Lung microvascular endothelial cell (primary cell): ENCODE data around the gene ASCC3. TPM values are rescaled to one million over a fixed set of nuclear protein-coding genes. Genes with fewer than 3 reads are reported as not detected.
A peak's percentile ranks its signal among the peaks of the same experiment; 100 is the strongest.
"Not testable (repeated sequence)": the region's sequence is repeated elsewhere in the genome, so short reads cannot be mapped to it uniquely, and the experiment has no call there.

Experiments
- DNase-seq, 2 donors: peaks; one replicate each; pipeline versions ENCODE4 v3.0.0 to v3.0.0-alpha.2; 2010; ENCODE audit warnings: low read depth in 2 of 2
- total RNA-seq: library from RNA; depleted of rRNA; stranded (reverse); fragments of >200 nt; gene quantifications from 2 replicates; pipeline ENCODE4 v1.2.1, GENCODE V29; 2014

Gene ASCC3
- total RNA-seq, 1 donor from 2014 or later, result 26.8 TPM

DNA sequence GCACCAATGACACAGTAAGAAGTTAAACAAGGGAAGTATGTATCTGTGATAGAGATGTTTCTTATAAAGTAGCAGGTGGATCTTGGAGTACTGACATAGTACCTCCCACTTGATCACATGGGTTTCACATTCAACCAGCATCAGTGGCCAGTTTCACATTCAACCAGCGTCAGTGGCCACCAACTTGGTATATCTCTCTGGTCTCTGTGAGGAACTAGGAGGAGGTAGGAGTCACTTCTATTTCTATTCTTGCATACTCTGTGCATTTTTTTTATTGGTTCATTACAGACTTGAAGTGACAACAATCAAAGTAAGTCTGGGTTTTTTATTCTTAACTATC lies 216.1 kb downstream of the ASCC3 start:
- no peak for DNase-seq

DNA sequence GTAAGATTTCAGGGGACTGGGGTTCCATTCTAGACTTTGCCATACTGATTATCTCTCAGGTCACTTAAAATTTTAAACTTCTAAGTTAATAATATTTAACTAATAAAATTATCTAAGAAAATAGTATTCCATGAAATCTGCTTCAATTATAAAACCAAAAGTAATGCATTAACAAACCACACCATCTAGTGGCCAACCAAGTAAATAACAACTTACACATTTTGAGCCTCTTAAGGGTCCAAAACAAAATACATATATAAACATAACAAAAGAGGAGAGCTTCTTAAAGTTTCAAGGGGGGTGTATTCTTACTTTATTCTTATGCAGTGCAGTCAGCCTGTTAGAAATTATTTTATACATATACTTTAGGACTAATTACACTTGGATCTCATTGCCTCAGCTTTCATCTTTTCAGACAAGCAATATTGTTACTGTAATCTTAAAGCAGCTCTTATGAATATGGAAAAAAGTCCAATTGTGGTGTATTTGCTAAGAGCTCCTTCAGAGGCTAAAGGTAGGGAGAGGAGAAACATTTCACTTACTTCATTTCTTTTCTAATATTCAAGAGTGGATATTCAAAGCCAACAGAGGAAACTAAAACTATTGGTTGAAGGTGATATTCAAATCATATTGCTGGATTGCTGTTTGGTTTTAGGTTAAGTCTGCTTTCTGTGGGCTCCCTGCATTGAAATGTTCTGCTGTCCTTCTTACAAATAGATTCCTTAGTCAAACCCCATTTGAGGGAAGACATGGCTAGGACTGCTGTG lies 216.7 kb downstream of the ASCC3 start:
- peak; percentile 56 to 61 for DNase-seq

DNA sequence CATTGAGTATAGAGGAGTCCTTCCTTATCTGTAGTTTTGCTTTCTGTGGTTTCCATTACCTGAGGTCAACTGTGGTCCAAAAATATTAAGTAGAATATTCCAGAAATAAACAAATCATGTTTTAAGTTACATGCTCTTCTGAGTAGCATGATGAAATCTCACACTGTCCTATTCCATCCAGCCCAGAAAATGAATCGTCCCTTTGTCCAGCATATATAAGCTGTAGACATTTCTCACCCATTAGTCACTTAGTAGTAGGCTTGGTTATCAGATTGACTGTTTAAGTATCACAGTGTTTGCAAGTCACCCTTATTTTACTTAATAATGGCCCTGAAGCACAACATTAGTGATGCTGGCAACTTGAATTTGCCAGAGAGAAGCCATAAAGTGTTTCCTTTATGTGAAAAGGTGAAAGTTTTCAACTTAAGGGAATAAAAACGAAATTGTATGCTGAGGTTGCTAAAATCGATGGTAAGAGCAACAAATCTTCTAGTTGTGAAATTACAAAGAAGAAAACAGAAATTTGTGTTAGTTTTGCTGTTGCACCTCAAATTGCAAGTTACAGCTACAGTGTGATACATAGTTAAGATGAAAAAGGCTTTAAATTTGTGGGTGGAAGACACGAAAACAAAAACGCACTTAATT lies 217.8 kb downstream of the ASCC3 start:
- DNase-seq, result peak in 1 of 2 donors; percentile 41

DNA sequence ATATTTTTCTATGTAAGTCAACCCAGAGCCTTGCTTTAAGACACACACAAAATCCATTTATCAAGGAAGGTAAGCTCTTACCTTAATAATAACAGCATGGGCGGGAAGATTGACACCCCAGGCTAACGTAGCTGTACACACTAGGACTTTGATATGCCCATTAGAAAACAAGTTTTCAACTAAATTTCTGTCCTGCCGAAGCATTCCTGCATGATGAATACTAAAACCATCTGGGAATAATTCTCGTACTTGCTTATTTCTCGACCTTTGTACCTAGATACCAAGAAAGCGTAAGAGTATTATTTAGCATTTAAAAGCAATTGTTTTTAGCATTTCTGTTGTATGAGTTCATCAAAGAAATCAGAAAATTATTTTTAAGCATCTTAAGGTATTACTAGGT lies 218.9 kb downstream of the ASCC3 start:
- DNase-seq, result no peak

DNA sequence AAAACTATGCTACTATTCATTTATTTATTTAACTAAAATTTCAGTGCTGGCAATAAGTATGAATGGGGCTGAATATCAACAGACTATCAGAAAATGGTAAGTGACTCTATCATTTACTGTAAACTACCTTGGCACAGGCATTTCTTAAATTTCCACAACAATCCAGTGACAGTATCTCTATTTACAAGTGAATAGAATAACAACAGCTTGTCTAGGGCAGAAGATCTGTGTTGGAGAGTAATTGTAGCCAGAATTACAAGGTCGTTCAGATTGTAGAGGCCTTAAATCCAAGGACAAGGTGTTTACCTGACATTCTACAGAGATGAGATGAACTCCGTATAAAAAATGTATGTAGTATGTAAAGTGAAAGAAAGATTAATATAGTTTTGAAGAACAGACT lies 222.6 kb downstream of the ASCC3 start:
- DNase-seq, result no peak

DNA sequence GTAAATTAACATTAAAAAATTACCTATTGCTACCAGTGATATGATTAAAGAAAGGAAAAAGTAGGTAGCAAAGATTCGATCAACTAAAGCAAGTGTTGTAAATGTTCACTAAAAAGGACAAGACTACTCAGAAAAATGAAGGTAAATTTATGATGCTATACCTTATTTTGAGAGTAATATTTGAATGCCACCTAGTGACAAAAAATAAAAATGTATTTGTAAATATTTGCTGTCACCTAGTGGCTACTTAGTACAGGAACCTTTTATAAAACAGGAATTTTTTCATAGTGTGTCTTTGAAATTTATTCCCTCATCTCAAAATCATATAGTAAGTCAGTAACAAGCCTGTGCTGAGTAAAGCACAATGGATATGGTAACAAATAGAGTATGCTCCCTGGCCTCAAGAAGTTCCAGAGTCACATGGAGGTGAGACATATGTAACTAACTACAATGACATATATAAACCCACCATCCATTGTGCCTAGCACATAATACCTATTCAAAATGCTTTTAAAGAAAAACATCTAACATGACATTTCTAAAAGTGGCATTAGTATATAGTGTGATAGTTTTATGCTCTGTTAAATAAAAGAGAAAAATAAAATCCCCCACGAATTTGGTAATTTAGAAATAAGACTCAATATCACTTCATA lies 223.3 kb downstream of the ASCC3 start:
- peak; percentile 19 to 34 for DNase-seq

DNA sequence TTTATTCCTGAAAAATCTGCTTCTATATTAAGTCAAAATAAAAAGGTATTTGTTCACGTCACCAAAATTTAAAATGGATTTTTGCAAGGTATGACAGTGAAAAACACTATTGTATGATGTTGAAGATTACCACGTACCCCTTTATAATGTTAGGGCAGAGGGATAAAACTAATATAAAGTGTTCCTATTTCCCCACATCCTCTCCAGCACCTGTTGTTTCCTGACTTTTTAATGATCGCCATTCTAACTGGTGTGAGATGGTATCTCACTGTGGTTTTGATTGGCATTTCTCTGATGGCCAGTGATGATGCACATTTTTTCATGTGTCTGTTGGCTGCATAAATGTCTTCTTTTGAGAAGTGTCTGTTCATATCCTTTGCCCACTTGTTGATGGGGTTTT lies 240.0 kb downstream of the ASCC3 start:
- DNase-seq, result not testable (repeated sequence)

DNA sequence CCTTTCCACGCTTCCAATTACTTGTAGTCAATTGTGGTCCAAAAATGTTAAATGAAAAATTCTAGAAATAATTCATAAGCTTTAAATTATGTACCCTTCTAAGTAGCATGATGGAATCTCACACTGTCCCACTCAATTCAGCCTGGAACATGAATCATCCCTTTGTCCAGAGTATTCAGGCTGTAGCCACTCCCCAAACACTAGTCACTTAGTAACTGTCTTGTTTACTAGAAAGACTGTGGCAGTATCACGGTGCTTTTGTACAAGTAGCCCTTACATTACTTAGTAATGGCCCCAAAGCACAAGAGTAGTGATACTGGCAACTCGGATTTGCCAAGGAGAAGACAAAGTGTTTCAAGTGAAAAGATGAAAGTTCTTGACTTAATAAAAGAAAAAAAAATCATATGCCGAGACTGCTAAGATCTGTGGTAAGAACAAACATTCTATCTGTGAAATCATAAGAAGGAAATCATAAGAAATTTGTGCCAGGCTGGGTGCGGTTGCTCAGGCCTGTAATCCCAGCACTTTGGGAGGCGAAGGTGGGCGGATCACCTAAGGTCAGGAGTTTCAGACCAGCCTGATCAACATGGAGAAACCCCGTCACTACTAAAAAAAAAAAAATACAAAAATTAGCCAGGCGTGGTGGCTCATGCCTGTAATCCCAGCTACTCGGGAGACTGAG lies 247.9 kb downstream of the ASCC3 start:
- DNase-seq, result peak; percentile 61 to 92

DNA sequence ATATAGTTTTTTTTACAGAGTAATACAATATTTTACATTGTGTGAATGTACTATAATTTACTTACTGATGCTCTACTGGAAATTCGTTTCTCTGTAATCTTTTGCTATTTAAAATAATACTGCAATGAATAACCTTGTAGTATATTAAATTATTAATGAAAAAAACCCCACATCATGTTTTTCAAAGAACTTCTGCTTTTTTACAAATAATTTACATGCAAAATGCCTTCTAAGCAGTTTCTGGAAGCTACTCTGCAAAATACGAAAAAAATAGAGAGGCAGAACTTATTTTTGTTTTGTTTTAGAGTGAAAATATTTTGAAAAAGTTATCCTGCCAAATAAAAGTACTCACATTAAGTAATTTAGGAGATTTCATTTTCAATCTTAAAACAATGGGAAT lies 250.6 kb downstream of the ASCC3 start:
- no peak for DNase-seq

DNA sequence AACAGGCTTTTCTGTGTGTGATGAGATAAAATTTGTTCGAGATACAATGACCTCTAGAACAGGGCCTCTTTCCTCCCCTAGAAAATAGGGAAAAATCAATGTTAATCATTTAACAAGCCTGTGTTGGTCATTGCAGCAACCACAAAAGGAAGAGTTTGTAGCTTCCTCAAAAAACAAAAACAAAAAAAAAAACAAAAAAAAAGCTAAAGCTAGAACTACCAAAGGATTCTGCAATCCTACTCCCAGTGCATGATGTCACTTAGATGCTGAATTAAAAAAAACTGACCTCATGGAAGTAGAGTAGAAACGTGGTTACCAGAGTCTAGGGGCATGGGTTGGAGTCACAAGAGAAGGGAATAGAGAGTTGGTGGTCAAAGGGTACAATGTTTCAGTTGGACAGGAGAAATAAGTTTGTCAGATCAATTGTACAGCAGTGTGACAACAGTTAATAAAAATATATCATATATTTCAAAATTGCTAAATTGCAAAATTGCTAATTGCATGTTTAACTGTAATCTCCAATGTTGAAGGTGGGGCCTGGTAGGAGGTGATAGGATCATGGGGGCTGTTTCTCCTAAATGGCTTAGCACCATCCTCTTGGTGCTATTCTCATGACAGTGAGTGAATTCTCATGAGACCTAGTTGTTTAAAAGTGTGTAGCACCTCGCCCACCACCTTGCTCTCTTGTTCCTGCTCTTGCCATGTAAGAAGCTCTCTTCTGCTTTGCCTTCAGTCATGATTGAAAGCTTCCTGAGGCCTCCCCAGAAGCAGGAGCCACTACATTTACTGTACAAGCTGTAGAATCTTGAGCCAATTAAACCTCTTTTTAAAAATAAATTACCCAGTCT lies 253.0 kb downstream of the ASCC3 start:
- DNase-seq, result no peak

DNA sequence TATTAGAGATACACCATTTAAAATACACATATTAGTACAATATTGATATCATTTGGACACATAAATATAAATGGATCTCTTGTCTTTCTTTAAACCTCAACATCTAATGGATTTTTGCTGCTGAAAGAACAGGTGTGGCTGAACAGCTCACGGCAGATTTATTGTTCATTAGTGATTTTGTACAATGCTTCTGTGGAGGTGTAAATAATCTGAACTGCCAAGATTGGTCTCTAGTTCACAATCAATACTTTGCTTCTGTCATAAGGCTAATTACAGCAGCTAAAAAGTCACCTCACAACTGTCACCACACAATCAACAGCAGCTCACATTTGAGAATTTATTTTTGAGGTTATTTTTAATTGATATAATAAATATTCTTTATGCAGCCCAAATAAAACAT lies 254.4 kb downstream of the ASCC3 start:
- no peak for DNase-seq

DNA sequence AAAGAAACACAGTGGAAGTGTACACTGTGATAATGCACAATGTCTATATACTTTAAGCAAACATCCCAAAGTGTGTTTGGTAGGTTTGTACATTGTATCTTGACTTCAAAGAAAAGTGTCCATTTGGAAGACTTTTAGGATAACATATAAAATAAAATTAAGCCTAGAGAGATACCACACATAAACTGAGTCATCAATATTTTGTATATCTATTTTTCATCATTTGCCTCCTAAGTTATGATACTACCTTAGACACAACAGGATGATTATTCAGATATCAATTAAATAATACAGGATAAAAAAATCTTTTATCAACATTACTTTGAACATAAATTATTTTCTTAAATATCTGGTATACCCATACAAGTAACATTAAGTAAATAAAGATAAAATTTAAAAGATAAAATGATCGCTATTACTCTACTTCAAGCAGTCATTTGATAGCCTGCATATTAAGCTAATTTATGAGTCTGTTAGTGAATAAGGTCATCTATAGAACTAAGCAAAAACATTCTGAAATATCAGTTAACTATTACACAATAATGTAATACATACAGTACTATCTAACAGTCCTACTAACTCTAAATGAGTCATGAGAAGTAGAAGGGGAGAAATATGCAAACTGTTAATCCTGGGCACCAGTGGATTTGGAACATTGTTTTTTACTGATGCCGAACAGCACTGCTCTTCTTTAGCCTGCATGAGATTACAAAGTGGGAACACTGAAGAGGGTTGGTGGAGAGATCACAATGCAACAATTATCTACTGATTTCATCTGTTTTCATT lies 258.0 kb downstream of the ASCC3 start:
- no peak for DNase-seq

DNA sequence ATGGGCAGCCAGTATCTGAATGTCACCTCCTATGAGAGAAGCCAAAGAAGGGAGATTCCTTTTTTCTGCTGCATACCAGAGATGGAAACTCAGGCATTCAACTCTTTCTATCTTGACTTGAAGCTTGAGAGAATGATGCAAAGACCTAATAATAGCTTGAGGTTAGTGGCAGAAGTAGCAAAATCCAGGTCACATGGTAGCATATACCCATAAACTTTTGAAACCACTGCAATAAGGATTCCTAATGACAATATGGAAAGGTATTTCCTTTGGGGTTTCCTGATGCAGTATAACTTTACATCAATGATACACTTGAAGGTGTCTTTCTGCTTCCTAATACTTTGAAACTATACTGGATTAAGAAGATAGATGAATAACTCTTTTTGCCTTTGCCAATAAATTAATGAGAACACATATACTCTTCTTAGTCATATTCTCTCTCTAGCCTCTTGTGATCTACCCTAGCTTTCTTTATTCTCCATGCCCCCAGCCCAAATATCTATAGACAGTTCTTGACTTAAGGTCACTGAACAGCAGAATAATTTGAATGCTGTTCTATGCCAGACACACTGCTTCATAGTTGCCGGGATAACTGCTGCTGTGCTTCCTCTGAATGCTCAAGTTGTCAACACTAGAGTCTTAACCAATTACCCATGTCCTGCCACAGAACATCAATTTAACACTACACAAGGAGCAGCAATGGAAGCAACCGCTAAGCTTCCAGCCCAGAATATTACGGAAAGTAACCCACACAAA lies 260.9 kb downstream of the ASCC3 start:
- peak in 1 of 2 donors; percentile 72 for DNase-seq

DNA sequence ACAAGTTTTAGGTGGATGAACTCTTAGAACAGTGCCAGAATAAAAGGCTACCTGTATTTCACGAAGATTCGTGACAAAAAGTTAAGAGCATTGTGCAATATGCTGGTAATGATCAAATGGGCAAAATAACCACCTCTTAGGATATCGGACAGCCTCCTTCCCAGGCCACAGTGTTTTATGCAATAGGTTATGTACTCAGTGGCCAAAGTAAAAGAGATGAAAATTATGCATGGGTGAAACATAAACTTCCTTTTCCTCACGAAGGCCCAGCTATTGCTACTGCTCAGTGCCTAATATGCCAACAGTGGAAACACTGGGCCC lies 262.8 kb downstream of the ASCC3 start:
- no peak for DNase-seq

DNA sequence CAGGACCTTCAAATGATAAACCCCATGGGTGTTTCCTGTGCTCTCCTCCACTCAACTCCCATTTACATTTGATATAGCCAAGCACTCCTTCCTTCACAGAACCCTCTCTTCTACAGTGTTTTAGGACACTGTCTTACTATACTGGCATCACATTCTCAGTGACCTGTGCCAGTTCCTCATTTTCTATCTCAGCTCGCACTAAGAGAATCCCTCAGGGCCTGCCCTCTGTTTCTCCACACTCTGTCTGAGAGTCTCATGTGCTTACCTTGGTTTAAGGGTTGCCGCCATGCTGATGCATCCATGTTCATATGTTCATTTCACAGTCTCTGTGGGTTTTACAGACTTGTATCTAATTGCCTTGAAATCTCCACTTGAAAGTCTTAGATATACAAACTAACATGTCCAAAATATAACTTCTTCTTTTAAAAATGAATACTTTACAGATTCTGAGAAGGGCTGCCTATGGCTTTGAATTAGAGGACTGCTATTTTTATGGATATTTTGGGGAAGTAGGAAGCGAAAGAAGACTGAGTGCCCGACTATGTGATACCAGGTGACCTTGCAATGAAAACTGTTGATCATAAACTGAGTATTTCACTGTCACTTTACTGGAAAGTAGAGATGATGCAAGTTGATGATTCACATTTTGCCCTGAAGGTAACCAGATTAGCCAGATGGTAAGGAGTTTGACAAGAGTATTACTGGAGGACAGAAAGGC lies 263.3 kb downstream of the ASCC3 start:
- DNase-seq, result no peak

DNA sequence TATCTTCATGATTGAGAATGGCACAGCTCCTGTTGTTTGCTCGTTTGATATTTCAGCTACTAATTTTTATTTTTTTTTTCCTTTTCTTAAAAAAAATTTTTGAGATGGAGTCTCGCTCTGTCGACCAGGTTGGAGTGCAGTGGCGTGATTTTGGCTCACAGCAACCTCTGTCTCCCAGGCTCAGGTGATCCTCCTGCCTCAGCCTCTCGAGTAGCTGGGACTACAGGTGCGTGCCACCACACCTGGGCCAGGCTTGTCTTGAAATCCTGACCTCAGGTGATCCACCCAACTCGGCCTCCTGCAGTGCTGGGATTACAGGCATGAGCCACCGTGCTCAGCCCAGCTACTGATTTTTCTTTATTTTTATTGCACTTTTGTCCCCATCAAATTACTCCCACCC lies 266.2 kb downstream of the ASCC3 start:
- DNase-seq, result no peak

DNA sequence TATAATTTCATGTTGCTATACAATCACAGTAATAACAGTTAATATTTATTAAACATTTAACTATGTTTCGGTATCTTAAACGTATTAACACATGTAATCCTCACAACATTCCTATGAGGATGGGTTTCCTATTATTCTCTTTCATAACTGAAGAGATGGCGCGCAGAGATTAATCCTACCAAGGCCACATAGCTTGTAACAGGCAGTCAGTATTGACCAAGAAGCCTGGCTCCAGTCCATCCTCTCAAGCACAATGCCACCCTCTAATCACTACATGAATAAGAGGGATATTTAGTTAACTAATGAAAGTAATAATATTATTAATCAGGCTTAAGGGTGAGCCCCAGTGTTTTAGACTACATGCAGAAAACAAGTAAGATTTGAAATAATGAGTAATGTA lies 266.7 kb downstream of the ASCC3 start:
- DNase-seq, result no peak

DNA sequence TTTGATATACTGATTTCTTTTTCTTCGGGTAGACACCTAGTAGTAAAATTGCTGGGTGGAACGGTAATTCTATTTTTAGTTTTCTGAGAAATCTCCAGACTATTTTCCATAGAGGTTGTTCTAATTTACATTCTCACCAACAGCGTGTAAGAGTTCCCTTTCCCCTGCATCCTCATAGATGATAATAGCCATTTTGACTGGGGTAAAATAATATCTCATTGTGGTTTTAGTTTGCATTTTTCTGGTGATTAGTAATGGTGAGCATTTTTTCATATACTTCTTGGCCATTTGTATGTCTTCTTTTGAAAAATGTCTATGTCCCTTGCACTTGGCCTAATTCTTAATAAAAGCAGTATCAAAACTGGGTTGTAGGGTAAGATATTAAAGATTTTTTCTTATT lies 267.5 kb downstream of the ASCC3 start:
- DNase-seq, result no peak

DNA sequence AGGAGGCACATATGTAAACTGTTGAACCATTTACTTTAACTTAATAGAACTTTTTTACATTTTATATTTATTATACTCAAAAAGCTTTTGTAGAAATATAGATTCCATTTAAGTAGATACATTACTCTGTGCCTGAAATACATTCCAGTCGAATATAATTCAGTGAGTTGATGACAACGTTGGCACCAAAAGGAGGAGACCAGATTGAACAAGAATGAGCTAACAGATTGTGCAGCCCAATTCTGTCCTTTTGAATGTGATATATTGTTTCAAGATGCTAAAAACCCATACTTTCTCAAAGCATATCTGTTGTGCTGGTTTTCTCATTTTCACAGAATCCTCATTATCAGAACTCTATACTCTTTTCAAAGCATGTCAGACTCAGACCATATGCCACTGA lies 269.0 kb downstream of the ASCC3 start:
- no peak for DNase-seq
